AG10803 (cell line): ENCODE results near the gene CDK15.

ENCODE experiments used
- DNase-seq: peaks from one replicate; pipeline ENCODE4 v3.0.0; 2010; ENCODE audit warnings: low read depth
- H3K4me3 ChIP-seq: 2 replicates; pipeline ENCODE4 v1.5.1; 2011; ENCODE audit warnings: mild to moderate bottlenecking, low read length, control low read depth
- CTCF ChIP-seq: conservative IDR thresholded peaks from 2 replicates; pipeline ENCODE4 v1.5.1; 2011; ENCODE audit warnings: mild to moderate bottlenecking, low read length, control low read depth, inconsistent platforms

The CDK15 gene

GRCh38 chr2:201942531-201942930 is 136.2 kb downstream of the CDK15 start:
- DNase-seq: no peak
- no peak for TF ChIP-seq CTCF
- H3K4me3 ChIP-seq: no peak overlapping the region
